Endodermal cell (in vitro differentiated cells): ENCODE data around the gene CD52. TPM values are rescaled to one million over a fixed set of nuclear protein-coding genes. Genes with fewer than 3 reads are reported as not detected.

Source experiments
- DNase-seq: peaks from one replicate; pipeline ENCODE4 v3.0.0-alpha.2; 2017
- H3K27ac ChIP-seq: 2 replicates; pipeline ENCODE4 v1.5.1; 2013; ENCODE audit warnings: mild to moderate bottlenecking, low read depth, low read length, moderate library complexity
- H3K27me3 ChIP-seq: 2 replicates; pipeline ENCODE4 v1.6.1; 2013; ENCODE audit warnings: mild to moderate bottlenecking, low read length, moderate library complexity; ENCODE audit not compliant: insufficient read depth, control insufficient read depth, poor library complexity, severe bottlenecking
- H3K36me3 ChIP-seq: 2 replicates; pipeline ENCODE4 v1.7.0; 2013; ENCODE audit warnings: mild to moderate bottlenecking, low read length, moderate library complexity; ENCODE audit not compliant: control insufficient read depth, insufficient read depth
- H3K4me1 ChIP-seq: one replicate; pipeline ENCODE4 v1.7.0; 2013; ENCODE audit warnings: low read length; ENCODE audit not compliant: control insufficient read depth, insufficient read depth
- H3K4me3 ChIP-seq: 2 replicates; pipeline ENCODE4 v1.5.1; 2013; ENCODE audit warnings: mild to moderate bottlenecking, low read length, moderate library complexity
- H3K9ac ChIP-seq: 2 replicates; pipeline ENCODE4 v1.6.1; 2013; ENCODE audit warnings: mild to moderate bottlenecking, low read length, moderate library complexity; ENCODE audit not compliant: poor library complexity, severe bottlenecking; ENCODE audit errors: extremely low read depth
- H3K9me3 ChIP-seq: 2 replicates; pipeline ENCODE4 v1.6.1; 2013; ENCODE audit warnings: mild to moderate bottlenecking, low read length, moderate library complexity; ENCODE audit not compliant: control insufficient read depth
- H3K27ac Mint-ChIP-seq: 2 replicates; pipeline ENCODE4 v1.8.0; 2020; ENCODE audit warnings: mixed read lengths
- H3K27me3 Mint-ChIP-seq: 2 replicates; pipeline ENCODE4 v1.8.0; 2021; ENCODE audit warnings: mild to moderate bottlenecking, mixed read lengths; ENCODE audit not compliant: insufficient read depth
- H3K36me3 Mint-ChIP-seq: 2 replicates; pipeline ENCODE4 v1.8.0; 2020; ENCODE audit warnings: low read depth, mixed read lengths
- H3K4me1 Mint-ChIP-seq: 2 replicates; pipeline ENCODE4 v1.8.0; 2020; ENCODE audit warnings: mixed read lengths
- H3K4me3 Mint-ChIP-seq: 2 replicates; pipeline ENCODE4 v1.8.0; 2020; ENCODE audit warnings: mild to moderate bottlenecking, moderate library complexity, mixed read lengths
- H3K9me3 Mint-ChIP-seq: 2 replicates; pipeline ENCODE4 v1.8.0; 2020; ENCODE audit warnings: mild to moderate bottlenecking, mixed read lengths
- WGBS, 2 experiments: methylation state at CpG; one replicate each; pipeline versions ENCODE4 v1.1.5 to v1.1.7; 2013; ENCODE audit warnings: missing lambda C conversion rate in 2 of 2, mixed read lengths in 1 of 2; ENCODE audit not compliant: insufficient coverage in 1 of 2, insufficient read length in 1 of 2; 5-methylcytosine and 5-hydroxymethylcytosine counted together
- total RNA-seq, 2 donors: library from RNA; stranded (reverse); fragmentation: NEBNext Ultra II Directional in 1 of 2; extraction: Animal tissue kit (Norgen Biotek cat#: 25700) in 1 of 2; gene quantifications; 2 replicates in 1 of 2; 3 replicates in 1 of 2; pipeline ENCODE4 v1.2.1, GENCODE V29; 2021
- TF ChIP-seq, protein P1 (sequence below): fragments of 200-600 bp; sonication (generic); conservative IDR thresholded peaks from 2 replicates; pipeline ENCODE4 v1.5.0; 2021; ENCODE audit warnings: antibody characterized with exemption, mild to moderate bottlenecking

The CD52 gene
- total RNA-seq, 2 donors from 2014 or later, result 3.7 to 4.4 TPM

DNA sequence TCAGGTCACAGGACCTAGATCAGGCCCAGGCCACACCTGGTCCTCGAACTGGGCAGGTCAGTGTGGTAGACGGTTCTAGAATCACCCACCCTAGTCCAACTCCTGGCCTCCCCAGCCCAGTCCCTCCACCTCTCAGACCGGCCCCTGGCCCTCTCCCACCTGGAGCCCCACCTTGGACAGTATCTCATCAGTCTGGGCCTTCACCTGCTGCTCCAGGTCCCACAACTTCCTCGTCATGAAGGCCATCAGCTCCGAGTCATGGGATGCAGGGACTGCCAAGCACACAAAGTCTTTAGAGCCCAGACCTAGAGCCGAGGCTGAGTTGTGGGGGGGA lies 20.0 kb upstream of the CD52 start:
- Mint-ChIP-seq H3K36me3 (peaks cover 8% of the 10 kb centered on the region), H3K27ac (no peak overlapping the region), H3K9me3 (no peaks in the 10 kb centered on the region), H3K4me1 (no peaks in the 10 kb centered on the region), H3K4me3 (no peak overlapping the region), H3K27me3 (no peaks in the 10 kb centered on the region)
- TF ChIP-seq, protein P1, sequence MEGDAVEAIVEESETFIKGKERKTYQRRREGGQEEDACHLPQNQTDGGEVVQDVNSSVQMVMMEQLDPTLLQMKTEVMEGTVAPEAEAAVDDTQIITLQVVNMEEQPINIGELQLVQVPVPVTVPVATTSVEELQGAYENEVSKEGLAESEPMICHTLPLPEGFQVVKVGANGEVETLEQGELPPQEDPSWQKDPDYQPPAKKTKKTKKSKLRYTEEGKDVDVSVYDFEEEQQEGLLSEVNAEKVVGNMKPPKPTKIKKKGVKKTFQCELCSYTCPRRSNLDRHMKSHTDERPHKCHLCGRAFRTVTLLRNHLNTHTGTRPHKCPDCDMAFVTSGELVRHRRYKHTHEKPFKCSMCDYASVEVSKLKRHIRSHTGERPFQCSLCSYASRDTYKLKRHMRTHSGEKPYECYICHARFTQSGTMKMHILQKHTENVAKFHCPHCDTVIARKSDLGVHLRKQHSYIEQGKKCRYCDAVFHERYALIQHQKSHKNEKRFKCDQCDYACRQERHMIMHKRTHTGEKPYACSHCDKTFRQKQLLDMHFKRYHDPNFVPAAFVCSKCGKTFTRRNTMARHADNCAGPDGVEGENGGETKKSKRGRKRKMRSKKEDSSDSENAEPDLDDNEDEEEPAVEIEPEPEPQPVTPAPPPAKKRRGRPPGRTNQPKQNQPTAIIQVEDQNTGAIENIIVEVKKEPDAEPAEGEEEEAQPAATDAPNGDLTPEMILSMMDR, result no peak
- DNase-seq, result no peak
- H3K36me3 ChIP-seq, result no peaks in the 10 kb centered on the region
- H3K4me3 ChIP-seq, result no peak overlapping the region
- H3K27ac ChIP-seq, result no peak overlapping the region
- WGBS, 2 experiments, result 75 to 95% methylated on average over 4 to 6 of the region's 6 CpGs
- H3K4me1 ChIP-seq, result no peaks in the 10 kb centered on the region
- no peaks in the 10 kb centered on the region for H3K27me3 ChIP-seq
- no peak overlapping the region for H3K9ac ChIP-seq
- no peaks in the 10 kb centered on the region for H3K9me3 ChIP-seq

DNA sequence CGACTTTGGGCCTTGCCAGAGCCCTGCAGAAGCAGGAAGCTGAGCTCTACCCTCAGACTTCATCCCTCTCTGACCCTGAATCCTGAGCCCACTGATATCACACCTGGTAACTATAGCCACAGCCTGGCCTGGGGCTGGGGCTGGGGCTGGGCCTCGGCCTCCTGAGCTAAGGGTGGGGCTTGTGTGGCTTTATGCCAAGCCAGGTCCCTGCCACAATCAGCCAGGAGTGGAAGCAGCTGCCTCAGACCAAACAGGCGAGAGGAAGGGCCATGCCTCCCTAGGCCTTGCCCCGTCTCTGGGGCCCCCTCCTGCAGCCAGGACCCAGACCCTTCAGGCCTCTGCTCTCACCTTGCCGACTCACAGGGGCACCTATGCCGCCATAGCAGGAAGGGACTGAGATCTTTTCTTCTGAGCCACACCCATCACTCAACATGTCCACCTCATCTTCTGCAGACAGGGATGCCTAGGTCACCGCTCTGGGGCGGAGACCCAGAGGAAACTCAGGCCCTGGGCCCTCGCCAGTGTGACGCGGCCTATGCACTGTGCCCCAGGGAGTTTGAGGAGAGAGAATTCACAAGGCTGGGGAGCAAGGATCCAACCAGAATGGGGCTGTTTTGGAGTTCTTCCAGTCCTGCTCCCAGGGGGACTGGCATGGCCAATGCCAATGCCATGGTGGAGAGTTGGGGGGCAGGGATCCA lies 17.0 kb upstream of the CD52 start:
- H3K9ac ChIP-seq, result no peak overlapping the region
- Mint-ChIP-seq H3K36me3 (peaks cover 3% of the 10 kb centered on the region), H3K9me3 (no peaks in the 10 kb centered on the region)

DNA sequence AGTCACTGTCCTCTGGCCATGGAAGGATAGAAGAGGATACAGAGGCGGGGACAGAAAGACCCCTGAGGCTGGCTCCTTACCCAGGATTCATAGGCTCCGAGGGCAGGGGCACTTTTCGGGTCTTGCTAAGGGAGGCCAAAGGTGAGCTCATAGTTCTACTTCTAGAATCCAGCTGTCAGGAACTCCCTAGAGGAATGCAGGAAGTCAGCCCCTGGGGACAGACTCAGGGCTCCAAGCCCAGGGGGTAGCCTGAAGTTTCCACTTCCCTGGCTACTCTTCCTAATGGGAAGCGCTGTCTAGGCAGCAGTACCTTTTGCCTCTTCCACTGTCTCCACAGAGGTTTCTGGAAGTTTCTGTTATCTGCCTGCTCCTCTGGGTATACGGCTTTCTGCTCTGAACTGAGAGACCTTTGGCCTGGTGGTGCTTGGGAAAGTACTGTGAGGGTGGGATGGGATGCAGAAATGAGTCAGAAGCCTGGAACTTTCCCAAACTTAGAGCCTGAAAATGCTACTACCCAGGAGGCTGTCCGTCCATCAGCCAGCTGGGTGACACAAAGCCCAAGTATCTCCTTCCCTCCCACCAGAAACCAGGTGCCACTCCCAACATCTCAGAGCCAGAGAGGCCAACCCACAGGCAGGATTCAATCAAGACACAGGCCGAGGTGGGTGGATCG lies 14.9 kb upstream of the CD52 start:
- Histone ChIP-seq H3K36me3 (no peaks in the 10 kb centered on the region), H3K9me3 (no peaks in the 10 kb centered on the region), H3K4me3 (no peak overlapping the region), H3K27me3 (no peaks in the 10 kb centered on the region), H3K27ac (no peak overlapping the region), H3K4me1 (no peaks in the 10 kb centered on the region), H3K9ac (no peak overlapping the region)
- DNase-seq, result peak; percentile 60
- TF ChIP-seq, protein P1, result no peak
- Mint-ChIP-seq H3K27ac (peak overlapping the region; percentile 7), H3K4me3 (no peak overlapping the region), H3K36me3 (no peaks in the 10 kb centered on the region), H3K27me3 (no peaks in the 10 kb centered on the region), H3K9me3 (no peaks in the 10 kb centered on the region), H3K4me1 (peaks cover 16% of the 10 kb centered on the region)
- 72 to 83% methylated on average over 6 to 8 of the region's 8 CpGs for WGBS, 2 experiments

More for the DNA sequence above, 17.0 kb upstream of the CD52 start:
- TF ChIP-seq, protein P1, result no peak
- DNase-seq, result no peak
- H3K4me1 ChIP-seq, result no peaks in the 10 kb centered on the region
- Mint-ChIP-seq H3K4me3 (no peak overlapping the region), H3K27me3 (no peaks in the 10 kb centered on the region), H3K4me1 (peaks cover 2% of the 10 kb centered on the region), H3K27ac (peak overlapping the region; percentile 15)
- H3K4me3 ChIP-seq, result no peak overlapping the region
- WGBS, 2 experiments, result 92% methylated on average over 8 to 11 of the region's 11 CpGs
- H3K9me3 ChIP-seq, result no peaks in the 10 kb centered on the region
- H3K27me3 ChIP-seq, result no peaks in the 10 kb centered on the region
- no peak overlapping the region for H3K27ac ChIP-seq
- H3K36me3 ChIP-seq, result no peaks in the 10 kb centered on the region
